ENCODE results near the gene NBDY. TPM values are rescaled to one million over a fixed set of nuclear protein-coding genes. Genes with fewer than 3 reads are reported as not detected.
A peak's percentile ranks its signal among the peaks of the same experiment; 100 is the strongest.

NBDY gene
- total and polyA plus RNA-seq, 2 of the 4 experiments (the other 2 are of a cell fraction) = 3.2 to 61.5 TPM

GRCh38 chrX:56726605-56727004 lies 2.4 kb upstream of the NBDY start:
- in situ Hi-C loops (cut with MboI; ENCODE audit: low sequenced_read_pairs) (loop anchor here (25.0 kb wide), 1 partner anchor 1564 kb away; no protein-coding TSS in a partner anchor), dilution Hi-C loops (cut with HindIII; ENCODE audit: low sequenced_read_pairs, unreplicated experiment) (no loop called here)
- no peak overlapping the region for H2AK5ac ChIP-seq (ENCODE audit: low read depth, low read length)

More at GRCh38 chrX:56726605-56727004, 2.4 kb upstream of the NBDY start:
- H3K56ac ChIP-seq (ENCODE audit: extremely low read depth, insufficient read depth, low read length) = no peak overlapping the region
- H4K8ac ChIP-seq (ENCODE audit: low read depth in 2 of 2, low read length in 2 of 2) = no peak overlapping the region
- DNase-seq (peak; percentile 61), ATAC-seq (ENCODE audit: low read depth) (no peak)
- no peak overlapping the region for H4K91ac ChIP-seq (ENCODE audit: insufficient read depth, low read depth, low read length)
- no peak overlapping the region for H2BK20ac ChIP-seq (ENCODE audit: low read depth, low read length)
- no peak overlapping the region for H2AK9ac ChIP-seq (replicated peaks; ENCODE audit: low read depth, low read length, poor library complexity)
- H3K9me1 ChIP-seq (ENCODE audit: insufficient read depth, low read length) = no peaks in the 10 kb centered on the region
- no peak overlapping the region for H3K27ac ChIP-seq (ENCODE audit: insufficient read depth, low read length)
- H3K23ac ChIP-seq (ENCODE audit: low read depth, low read length) = no peak overlapping the region
- H3K27me3 ChIP-seq (ENCODE audit: control insufficient read depth, insufficient read depth, low read length) = no peaks in the 10 kb centered on the region
- no peaks in the 10 kb centered on the region; a peak in 2 of 4 replicates for H3K79me1 ChIP-seq (ENCODE audit: low read depth in 1 of 2, low read length in 2 of 2)
- no TSS peak for BruUV-seq (replicated peaks)
- ChIA-PET CTCF (interaction anchor here (1.1 to 1.7 kb wide), 2 partner anchors 8 to 446 kb away, joined by 4 read pairs; no protein-coding TSS in a partner anchor), POLR2A (ENCODE audit: unreplicated experiment) (no interaction called here)
- intact Hi-C loops (cut with micrococcal nuclease) = loop anchor here (2.0 to 5.0 kb wide), 2 partner anchors 159 to 444 kb away; no protein-coding TSS in a partner anchor
- no peaks in the 10 kb centered on the region for H3K4me1 ChIP-seq (ENCODE audit: control insufficient read depth, insufficient read depth, low read length)
- no peak overlapping the region for H3K18ac ChIP-seq (ENCODE audit: low read depth, low read length)
- H4K5ac ChIP-seq (ENCODE audit: low read depth, low read length) = no peak overlapping the region
- WGBS, 2 experiments (ENCODE audit: extremely low coverage in 2 of 2, insufficient read length in 1 of 2) = no CpG with 5 or more reads among the region's 1 CpG
- H2BK120ac ChIP-seq (ENCODE audit: low read depth, low read length) = no peak overlapping the region
- no peak overlapping the region for H3K4ac ChIP-seq (ENCODE audit: low read depth, low read length)
- H3K4me2 ChIP-seq (ENCODE audit: low read depth, low read length) = no peak overlapping the region
- TF ChIP-seq POLR2A (IDR thresholded peaks at IDR 0.05; ENCODE audit: low read depth, low read length) (no peak), FOS (IDR thresholded peaks at IDR 0.05; ENCODE audit: low read depth, low read length) (no peak), SMC3 (IDR thresholded peaks at IDR 0.05; ENCODE audit: low read depth, low read length) (peak; percentile 60), BHLHE40 (IDR thresholded peaks at IDR 0.05; ENCODE audit: low read depth, low read length) (no peak), CEBPB (IDR thresholded peaks at IDR 0.05; ENCODE audit: low read depth, low read length) (no peak), CHD1 (IDR thresholded peaks at IDR 0.05; ENCODE audit: low read depth, low read length) (no peak), CTCF (conservative IDR thresholded peaks at IDR 0.05; ENCODE audit: low read depth, low read length) (peak; percentile 75), RFX5 (IDR thresholded peaks at IDR 0.05; ENCODE audit: low read depth, low read length) (no peak), NFE2L2 (IDR thresholded peaks at IDR 0.05; ENCODE audit: low read depth, low read length) (no peak), ELK1 (IDR thresholded peaks at IDR 0.05; ENCODE audit: borderline replicate concordance, low read depth, low read length) (no peak), MXI1 (IDR thresholded peaks at IDR 0.05; ENCODE audit: borderline replicate concordance, low read depth, low read length) (no peak), MAZ (IDR thresholded peaks at IDR 0.05; ENCODE audit: borderline replicate concordance, low read depth, low read length) (no peak), USF2 (IDR thresholded peaks at IDR 0.05; ENCODE audit: low read depth, low read length) (no peak), MAFK (IDR thresholded peaks at IDR 0.05; ENCODE audit: low read depth, low read length) (no peak), RAD21 (IDR thresholded peaks at IDR 0.05; ENCODE audit: low read length) (peak; percentile 68), RCOR1 (IDR thresholded peaks at IDR 0.05; ENCODE audit: insufficient replicate concordance, low read length) (no peak)
- H3K9me3 ChIP-seq (ENCODE audit: control insufficient read depth, insufficient read depth, low read length) = no peaks in the 10 kb centered on the region
- H4K20me1 ChIP-seq (ENCODE audit: insufficient read depth, low read length) = no peaks in the 10 kb centered on the region
- no peak overlapping the region for H2AFZ ChIP-seq (replicated peaks; ENCODE audit: low read length, poor library complexity)
- no peak overlapping the region for H3K4me3 ChIP-seq (ENCODE audit: insufficient read depth, low read depth, low read length)
- H2BK15ac ChIP-seq (ENCODE audit: low read depth, low read length) = no peak overlapping the region
- no peak overlapping the region for H3K9ac ChIP-seq (ENCODE audit: low read depth, low read length)
- no peak overlapping the region for H2BK5ac ChIP-seq (ENCODE audit: low read depth, low read length, poor library complexity, severe bottlenecking)
- no peak overlapping the region for H3K14ac ChIP-seq (replicated peaks; ENCODE audit: low read depth, low read length)
- no peaks in the 10 kb centered on the region for H3K36me3 ChIP-seq (ENCODE audit: control insufficient read depth, insufficient read depth, low read length)

Data from IMR-90 (cell line).